DMS53 (cell line): Measurements from ENCODE around the gene PPP1R3E.

ENCODE experiments used
- DNase-seq: peaks from one replicate; lab custom pipeline; 2025; lab: John Stamatoyannopoulos, UW

The PPP1R3E gene

DNA sequence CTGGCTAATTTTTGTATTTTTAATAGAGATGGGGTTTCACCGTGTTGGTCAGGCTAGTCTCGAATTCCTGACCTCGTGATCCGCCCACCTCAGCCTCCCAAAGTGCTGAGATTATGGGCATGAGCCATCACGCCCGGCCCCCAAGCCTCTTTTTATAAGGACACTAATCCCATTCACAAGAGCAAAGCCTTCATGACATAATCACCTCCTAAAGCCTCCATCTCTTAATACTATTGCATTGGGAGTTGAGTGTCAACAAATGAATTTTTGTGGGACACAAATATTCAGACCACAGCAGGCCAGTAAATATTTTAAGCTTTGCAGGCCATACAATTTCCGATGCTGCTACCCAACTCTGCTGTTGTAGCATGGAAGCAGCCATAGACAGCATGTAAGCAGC is 54.1 kb downstream of the PPP1R3E start:
- DNase-seq, result no peak
